HepG2 (cell line): ENCODE measurements around the gene DBNDD2. TPM values are rescaled to one million over a fixed set of nuclear protein-coding genes. Genes with fewer than 3 reads are reported as not detected.

Experiments used
- CEBPG ChIP-seq: IDR thresholded peaks from 2 replicates; pipeline ENCODE4 v1.6.1; 2016
- EZH2 ChIP-seq: conservative IDR thresholded peaks from 2 replicates; pipeline ENCODE4 v1.6.1; 2012; ENCODE audit warnings: mild to moderate bottlenecking, low read depth, low read length, moderate library complexity
- MEIS1 ChIP-seq: sonication (generic); formaldehyde crosslinking; IDR thresholded peaks from 2 replicates; pipeline ENCODE4 v1.9.0; 2021; ENCODE audit warnings: mild to moderate bottlenecking, missing genetic modification reagents, moderate library complexity, borderline replicate concordance
- NRL ChIP-seq: sonication (generic); formaldehyde crosslinking; IDR thresholded peaks from 2 replicates; pipeline ENCODE4 v1.5.0; 2020; ENCODE audit warnings: missing genetic modification reagents, mild to moderate bottlenecking, moderate library complexity, borderline replicate concordance
- PTBP1 ChIP-seq: fragments of 200-400 bp; formaldehyde crosslinking; IDR thresholded peaks from 2 replicates; pipeline ENCODE4 v1.6.1; 2018; ENCODE audit warnings: low read length, low read depth; ENCODE audit not compliant: poor library complexity, severe bottlenecking
- RBAK ChIP-seq: sonication (generic); formaldehyde crosslinking; IDR thresholded peaks from 2 replicates; pipeline ENCODE4 v1.5.1; 2020; ENCODE audit warnings: mild to moderate bottlenecking, missing genetic modification reagents
- RBM39 ChIP-seq: fragments of 200-400 bp; formaldehyde crosslinking; IDR thresholded peaks from one replicate; pipeline ENCODE4 v1.6.1; 2018; ENCODE audit warnings: antibody characterized with exemption, mild to moderate bottlenecking, low read depth, low read length; ENCODE audit not compliant: poor library complexity, severe bottlenecking
- SAFB2 ChIP-seq: sonication (generic); formaldehyde crosslinking; IDR thresholded peaks from 2 replicates; pipeline ENCODE4 v1.5.1; 2020; ENCODE audit warnings: missing genetic modification reagents, low read depth, mild to moderate bottlenecking, borderline replicate concordance
- SALL1 ChIP-seq: sonication (generic); formaldehyde crosslinking; IDR thresholded peaks from 2 replicates; pipeline ENCODE4 v1.8.0; 2022; ENCODE audit warnings: mild to moderate bottlenecking, missing genetic modification reagents
- SMAD1 ChIP-seq: sonication (generic); formaldehyde crosslinking; IDR thresholded peaks from 2 replicates; pipeline ENCODE4 v1.4.0; 2020; ENCODE audit warnings: missing genetic modification reagents, low read depth, mild to moderate bottlenecking, borderline replicate concordance
- SRSF1 ChIP-seq: fragments of 200-400 bp; formaldehyde crosslinking; optimal IDR thresholded peaks from 2 replicates; pipeline ENCODE3; 2017; ENCODE audit warnings: mild to moderate bottlenecking, low read depth, low read length, moderate library complexity
- TAF15 ChIP-seq: fragments of 200-400 bp; formaldehyde crosslinking; IDR thresholded peaks from one replicate; pipeline ENCODE4 v1.6.1; 2018; ENCODE audit warnings: mild to moderate bottlenecking, low read depth, low read length; ENCODE audit not compliant: poor library complexity, severe bottlenecking
- TCF12 ChIP-seq, 2 experiments: fragments of 450-650 bp in 1 of 2; sonication (generic) in 1 of 2; formaldehyde crosslinking in 1 of 2; IDR thresholded peaks; 2 replicates each; pipeline versions ENCODE4 v1.6.1 to v1.8.0; 2017 to 2022; ENCODE audit warnings: antibody characterized with exemption in 1 of 2, mild to moderate bottlenecking in 1 of 2, missing genetic modification reagents in 1 of 2, moderate library complexity in 1 of 2
- U2AF2 ChIP-seq: fragments of 200-400 bp; formaldehyde crosslinking; IDR thresholded peaks from 2 replicates; pipeline ENCODE4 v1.6.1; 2017; ENCODE audit warnings: low read depth, mild to moderate bottlenecking, low read length
- YEATS4 ChIP-seq: sonication (generic); formaldehyde crosslinking; IDR thresholded peaks from 2 replicates; pipeline ENCODE4 v1.4.0; 2020; ENCODE audit warnings: missing genetic modification reagents, borderline replicate concordance
- ZC3H4 ChIP-seq: sonication (generic); formaldehyde crosslinking; IDR thresholded peaks from 2 replicates; pipeline ENCODE4 v1.4.0; 2020; ENCODE audit warnings: missing genetic modification reagents, borderline replicate concordance
- ZNF143 ChIP-seq: sonication (generic); formaldehyde crosslinking; IDR thresholded peaks from 2 replicates; pipeline ENCODE4 v1.4.0; 2020; ENCODE audit warnings: missing genetic modification reagents
- ZNF207 ChIP-seq: fragments of 450-650 bp; IDR thresholded peaks from 2 replicates; pipeline ENCODE4 v1.6.1; 2016; ENCODE audit warnings: antibody characterized with exemption, borderline replicate concordance
- ZNF253 ChIP-seq: sonication (generic); formaldehyde crosslinking; IDR thresholded peaks from 2 replicates; pipeline ENCODE4 v1.8.0; 2022; ENCODE audit warnings: mild to moderate bottlenecking, missing genetic modification reagents, borderline replicate concordance
- ZNF326 ChIP-seq: sonication (generic); formaldehyde crosslinking; IDR thresholded peaks from 2 replicates; pipeline ENCODE4 v1.4.0; 2020; ENCODE audit warnings: missing genetic modification reagents, borderline replicate concordance
- ZNF430 ChIP-seq: sonication (generic); formaldehyde crosslinking; IDR thresholded peaks from 2 replicates; pipeline ENCODE4 v1.9.0; 2021; ENCODE audit warnings: mild to moderate bottlenecking, missing genetic modification reagents
- ZNF547 ChIP-seq: sonication (generic); formaldehyde crosslinking; IDR thresholded peaks from 2 replicates; pipeline ENCODE4 v1.5.1; 2020; ENCODE audit warnings: mild to moderate bottlenecking, missing genetic modification reagents
- ZNF777 ChIP-seq: sonication (generic); formaldehyde crosslinking; IDR thresholded peaks from 2 replicates; pipeline ENCODE4 v1.4.0; 2020; ENCODE audit warnings: missing genetic modification reagents
- polyA plus RNA-seq, 8 experiments: library from polyadenylated mRNA; depleted of rRNA in 3 of 8; stranded (reverse) in 7 of 8; unstranded in 1 of 8; fragments of >200 nt; fragmentation: Illumina TruSeq in 4 of 8; extraction: Trizol in 4 of 8; gene quantifications; 2 replicates each; pipeline versions ENCODE4 v1.2.1 to v1.2.3, GENCODE V29; 2011 to 2016; ENCODE audit warnings: low read depth in 4 of 8, missing spikeins in 1 of 8, mixed read lengths in 1 of 8; ENCODE audit not compliant: insufficient read depth in 1 of 8
- total RNA-seq, 5 experiments: library from RNA; depleted of rRNA; stranded (reverse); fragments of >200 nt; fragmentation: Illumina TruSeq; extraction: Trizol; gene quantifications; 2 replicates each; pipeline ENCODE4 v1.2.3, GENCODE V29; 2016; ENCODE audit warnings: low read depth in 1 of 5
- TF ChIP-seq, protein P1 (sequence below): sonication (generic); formaldehyde crosslinking; IDR thresholded peaks from 2 replicates; pipeline ENCODE4 v1.4.0; 2020; ENCODE audit warnings: missing genetic modification reagents
- TF ChIP-seq, protein P2 (sequence below): sonication (generic); formaldehyde crosslinking; IDR thresholded peaks from 2 replicates; pipeline ENCODE4 v1.8.0; 2022; ENCODE audit warnings: low read depth, missing genetic modification reagents
- TF ChIP-seq, protein P3 (sequence below): sonication (generic); formaldehyde crosslinking; IDR thresholded peaks from 2 replicates; pipeline ENCODE4 v1.8.0; 2022; ENCODE audit warnings: mild to moderate bottlenecking, missing genetic modification reagents, borderline replicate concordance

Gene DBNDD2
- total and polyA plus RNA-seq, 2 of the 13 experiments (the other 11 are each of a cell fraction or from before 2014, with no cell fraction given) = 16.7 to 47.6 TPM

DNA sequence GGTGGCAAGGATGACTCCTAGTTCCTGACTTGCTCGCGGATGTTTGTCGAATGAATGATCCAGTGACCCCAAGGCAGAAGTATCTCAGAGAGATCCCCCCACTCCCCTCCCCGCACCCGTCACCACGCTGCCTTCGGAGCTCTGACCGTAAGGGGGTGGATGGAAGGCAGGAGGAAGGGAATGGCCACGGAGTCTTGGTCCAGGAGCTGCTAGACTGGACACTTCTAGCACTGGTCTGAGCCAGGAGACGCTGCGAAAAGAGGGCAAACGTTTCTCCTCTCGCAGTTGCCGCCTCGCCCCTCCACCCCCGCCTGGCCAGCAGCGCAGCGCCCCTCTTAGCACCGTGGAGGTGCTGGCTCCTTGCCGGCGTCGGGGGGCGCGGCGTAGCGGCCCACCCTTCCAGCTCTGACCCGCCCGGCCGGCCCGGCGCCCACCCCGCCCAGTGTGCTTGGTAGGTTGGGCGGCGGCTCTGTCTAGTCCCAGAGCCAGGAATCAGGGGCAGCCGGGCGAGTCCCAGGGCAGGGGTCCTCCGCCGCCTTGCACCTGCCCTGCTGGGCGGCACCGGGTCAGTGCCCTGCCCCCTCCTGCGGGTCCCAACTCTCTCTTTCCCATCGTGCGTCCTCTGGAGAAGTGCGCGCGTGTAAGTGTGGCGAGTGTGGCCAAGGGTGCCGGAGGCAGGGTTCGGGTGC is 2.4 kb upstream of the DBNDD2 start (continued):
- TF ChIP-seq MEIS1 (CRISPR knock-in tag) (no peak), EZH2 (no peak), SALL1 (CRISPR knock-in tag) (no peak; the same call in 1 of the 2 replicates), ZC3H4 (CRISPR knock-in tag) (no peak), CEBPG (CRISPR knock-in tag) (no peak), ZNF326 (CRISPR knock-in tag) (no peak), RBM39 (no peak), TAF15 (no peak), SMAD1 (CRISPR knock-in tag) (no peak), RBAK (no peak), SAFB2 (peak; percentile 88; the same call in 1 of the 2 replicates), PTBP1 (no peak), TCF12 (IDR thresholded peaks at IDR 0.05) (no peak), TCF12 (CRISPR knock-in tag; IDR thresholded peaks at IDR 0.05) (peak; percentile 62; the same call in 1 of the 2 replicates), ZNF430 (peak; percentile 45; the same call in 1 of the 2 replicates), YEATS4 (CRISPR knock-in tag) (peak; percentile 43; the same call in 1 of the 2 replicates), ZNF547 (no peak), SRSF1 (peak; percentile 12), ZNF207 (no peak), ZNF777 (CRISPR knock-in tag) (no peak; the same call in 1 of the 2 replicates), NRL (0 out of 2 replicates have a peak, but pooled peaks have one; percentile 10), ZNF143 (CRISPR knock-in tag) (no peak), ZNF253 (CRISPR knock-in tag) (no peak), U2AF2 (no peak)
- TF ChIP-seq, protein P1, sequence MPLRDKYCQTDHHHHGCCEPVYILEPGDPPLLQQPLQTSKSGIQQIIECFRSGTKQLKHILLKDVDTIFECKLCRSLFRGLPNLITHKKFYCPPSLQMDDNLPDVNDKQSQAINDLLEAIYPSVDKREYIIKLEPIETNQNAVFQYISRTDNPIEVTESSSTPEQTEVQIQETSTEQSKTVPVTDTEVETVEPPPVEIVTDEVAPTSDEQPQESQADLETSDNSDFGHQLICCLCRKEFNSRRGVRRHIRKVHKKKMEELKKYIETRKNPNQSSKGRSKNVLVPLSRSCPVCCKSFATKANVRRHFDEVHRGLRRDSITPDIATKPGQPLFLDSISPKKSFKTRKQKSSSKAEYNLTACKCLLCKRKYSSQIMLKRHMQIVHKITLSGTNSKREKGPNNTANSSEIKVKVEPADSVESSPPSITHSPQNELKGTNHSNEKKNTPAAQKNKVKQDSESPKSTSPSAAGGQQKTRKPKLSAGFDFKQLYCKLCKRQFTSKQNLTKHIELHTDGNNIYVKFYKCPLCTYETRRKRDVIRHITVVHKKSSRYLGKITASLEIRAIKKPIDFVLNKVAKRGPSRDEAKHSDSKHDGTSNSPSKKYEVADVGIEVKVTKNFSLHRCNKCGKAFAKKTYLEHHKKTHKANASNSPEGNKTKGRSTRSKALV (CRISPR knock-in tag) = peak; percentile 94; the same call in 1 of the 2 replicates
- TF ChIP-seq, protein P2, sequence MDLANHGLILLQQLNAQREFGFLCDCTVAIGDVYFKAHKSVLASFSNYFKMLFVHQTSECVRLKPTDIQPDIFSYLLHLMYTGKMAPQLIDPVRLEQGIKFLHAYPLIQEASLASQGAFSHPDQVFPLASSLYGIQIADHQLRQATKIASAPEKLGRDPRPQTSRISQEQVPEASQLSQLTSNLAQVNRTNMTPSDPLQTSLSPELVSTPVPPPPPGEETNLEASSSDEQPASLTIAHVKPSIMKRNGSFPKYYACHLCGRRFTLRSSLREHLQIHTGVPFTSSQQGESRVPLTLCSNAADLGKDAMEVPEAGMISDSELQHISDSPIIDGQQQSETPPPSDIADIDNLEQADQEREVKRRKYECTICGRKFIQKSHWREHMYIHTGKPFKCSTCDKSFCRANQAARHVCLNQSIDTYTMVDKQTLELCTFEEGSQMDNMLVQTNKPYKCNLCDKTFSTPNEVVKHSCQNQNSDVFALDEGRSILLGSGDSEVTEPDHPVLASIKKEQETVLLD (CRISPR knock-in tag) = no peak
- TF ChIP-seq, protein P3, sequence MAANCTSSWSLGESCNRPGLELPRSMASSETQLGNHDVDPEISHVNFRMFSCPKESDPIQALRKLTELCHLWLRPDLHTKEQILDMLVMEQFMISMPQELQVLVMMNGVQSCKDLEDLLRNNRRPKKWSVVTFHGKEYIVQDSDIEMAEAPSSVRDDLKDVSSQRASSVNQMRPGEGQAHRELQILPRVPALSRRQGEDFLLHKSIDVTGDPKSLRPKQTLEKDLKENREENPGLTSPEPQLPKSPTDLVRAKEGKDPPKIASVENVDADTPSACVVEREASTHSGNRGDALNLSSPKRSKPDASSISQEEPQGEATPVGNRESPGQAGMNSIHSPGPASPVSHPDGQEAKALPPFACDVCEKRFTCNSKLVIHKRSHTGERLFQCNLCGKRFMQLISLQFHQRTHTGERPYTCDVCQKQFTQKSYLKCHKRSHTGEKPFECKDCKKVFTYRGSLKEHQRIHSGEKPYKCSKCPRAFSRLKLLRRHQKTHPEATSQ (CRISPR knock-in tag) = no peak
